Sigmoid colon (tissue), 4 donors: ENCODE results near the gene NCAN.
A peak's percentile ranks its signal among the peaks of the same experiment; 100 is the strongest.

Experiments used
- POLR2A ChIP-seq, 2 donors: fragments of 450-650 bp; IDR thresholded peaks; one replicate each; pipeline ENCODE4 v1.6.1; 2016; ENCODE audit warnings: antibody characterized with exemption in 2 of 2, mild to moderate bottlenecking in 2 of 2, moderate library complexity in 2 of 2
- POLR2AphosphoS5 ChIP-seq, 4 donors: sonication (generic); formaldehyde crosslinking; IDR thresholded peaks; one replicate each; pipeline ENCODE4 v1.6.1; 2017; ENCODE audit warnings: antibody characterized with exemption in 4 of 4
- TF ChIP-seq, protein P1 (sequence below), 4 experiments: fragments of 450-650 bp in 3 of 4; fragments of 200-600 bp in 1 of 4; IDR thresholded peaks; one replicate each; pipeline ENCODE4 v1.5.1; 2016 to 2019; ENCODE audit warnings: antibody characterized with exemption in 4 of 4, mild to moderate bottlenecking in 3 of 4, moderate library complexity in 2 of 4

DNA sequence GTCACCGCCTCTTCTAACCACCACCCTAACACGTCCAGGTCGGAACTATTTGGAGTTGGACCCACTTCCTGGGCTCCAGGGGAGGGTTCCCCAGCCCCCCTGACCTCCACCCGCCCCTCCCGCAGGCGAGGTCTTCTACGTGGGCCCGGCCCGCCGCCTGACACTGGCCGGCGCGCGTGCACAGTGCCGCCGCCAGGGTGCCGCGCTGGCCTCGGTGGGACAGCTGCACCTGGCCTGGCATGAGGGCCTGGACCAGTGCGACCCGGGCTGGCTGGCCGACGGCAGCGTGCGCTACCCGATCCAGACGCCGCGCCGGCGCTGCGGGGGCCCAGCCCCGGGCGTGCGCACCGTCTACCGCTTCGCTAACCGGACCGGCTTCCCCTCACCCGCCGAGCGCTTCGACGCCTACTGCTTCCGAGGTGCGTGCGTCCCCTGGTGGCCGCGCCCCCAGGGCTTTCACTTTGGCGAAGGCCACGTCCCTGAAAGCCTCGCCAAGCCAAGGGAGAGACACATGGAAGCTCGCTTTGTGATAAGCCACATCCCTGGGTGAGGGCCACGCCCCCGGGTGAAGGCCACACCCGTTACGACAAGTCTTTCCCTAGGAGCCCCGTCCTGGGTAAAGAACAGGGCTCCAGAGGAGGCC lies 13.2 kb downstream of the NCAN start:
- TF ChIP-seq POLR2A (IDR thresholded peaks at IDR 0.05) (no peak), POLR2AphosphoS5 (IDR thresholded peaks at IDR 0.05) (no peak)
- TF ChIP-seq, protein P1, sequence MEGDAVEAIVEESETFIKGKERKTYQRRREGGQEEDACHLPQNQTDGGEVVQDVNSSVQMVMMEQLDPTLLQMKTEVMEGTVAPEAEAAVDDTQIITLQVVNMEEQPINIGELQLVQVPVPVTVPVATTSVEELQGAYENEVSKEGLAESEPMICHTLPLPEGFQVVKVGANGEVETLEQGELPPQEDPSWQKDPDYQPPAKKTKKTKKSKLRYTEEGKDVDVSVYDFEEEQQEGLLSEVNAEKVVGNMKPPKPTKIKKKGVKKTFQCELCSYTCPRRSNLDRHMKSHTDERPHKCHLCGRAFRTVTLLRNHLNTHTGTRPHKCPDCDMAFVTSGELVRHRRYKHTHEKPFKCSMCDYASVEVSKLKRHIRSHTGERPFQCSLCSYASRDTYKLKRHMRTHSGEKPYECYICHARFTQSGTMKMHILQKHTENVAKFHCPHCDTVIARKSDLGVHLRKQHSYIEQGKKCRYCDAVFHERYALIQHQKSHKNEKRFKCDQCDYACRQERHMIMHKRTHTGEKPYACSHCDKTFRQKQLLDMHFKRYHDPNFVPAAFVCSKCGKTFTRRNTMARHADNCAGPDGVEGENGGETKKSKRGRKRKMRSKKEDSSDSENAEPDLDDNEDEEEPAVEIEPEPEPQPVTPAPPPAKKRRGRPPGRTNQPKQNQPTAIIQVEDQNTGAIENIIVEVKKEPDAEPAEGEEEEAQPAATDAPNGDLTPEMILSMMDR (IDR thresholded peaks at IDR 0.05), result peak in 2 of 4 experiments; percentile 28 to 41
